GM20431 (cell line): Measurements from ENCODE around the gene ARHGAP18.

Source experiments
- in situ Hi-C: fragments of 300-500 bp; cut with MseI, MboI; formaldehyde crosslinking; loops from one replicate; pipeline ENCODE4 v1.15.0; 2020; ENCODE audit warnings: low sequenced_read_pairs; ENCODE audit not compliant: unreplicated experiment

The ARHGAP18 gene

GRCh38 chr6:129695373-129696027, 14.5 kb downstream of the ARHGAP18 start:
- in situ Hi-C loops: no loop called here

- in situ Hi-C loops: no loop called here
These were observed 15.9 kb downstream of the ARHGAP18 start for GRCh38 chr6:129694036-129694435.

GRCh38 chr6:129692467-129692866, 17.5 kb downstream of the ARHGAP18 start:
- in situ Hi-C loops: no loop called here

- in situ Hi-C loops: no loop called here
These were observed 18.3 kb downstream of the ARHGAP18 start for GRCh38 chr6:129691709-129692108.

GRCh38 chr6:129691043-129691640, 18.8 kb downstream of the ARHGAP18 start:
- in situ Hi-C loops: no loop called here

GRCh38 chr6:129686941-129687627, 22.9 kb downstream of the ARHGAP18 start:
- in situ Hi-C loops: no loop called here

GRCh38 chr6:129685662-129686031, 24.3 kb downstream of the ARHGAP18 start:
- in situ Hi-C loops: no loop called here

- in situ Hi-C loops: no loop called here
These were observed 24.9 kb downstream of the ARHGAP18 start for GRCh38 chr6:129684903-129685661.

GRCh38 chr6:129684323-129684884, 25.6 kb downstream of the ARHGAP18 start:
- in situ Hi-C loops: no loop called here

GRCh38 chr6:129683601-129684322, 26.2 kb downstream of the ARHGAP18 start:
- in situ Hi-C loops: no loop called here

GRCh38 chr6:129681913-129682205, 28.1 kb downstream of the ARHGAP18 start:
- in situ Hi-C loops: no loop called here

GRCh38 chr6:129680633-129681032, 29.3 kb downstream of the ARHGAP18 start:
- in situ Hi-C loops: no loop called here

- in situ Hi-C loops: no loop called here
These were observed 30.2 kb downstream of the ARHGAP18 start for GRCh38 chr6:129679758-129680157.

GRCh38 chr6:129679275-129679674, 30.7 kb downstream of the ARHGAP18 start:
- in situ Hi-C loops: no loop called here

GRCh38 chr6:129678463-129678862, 31.5 kb downstream of the ARHGAP18 start:
- in situ Hi-C loops: no loop called here

- in situ Hi-C loops: no loop called here
These were observed 32.2 kb downstream of the ARHGAP18 start for GRCh38 chr6:129677620-129678325.

GRCh38 chr6:129675669-129676472, 34.1 kb downstream of the ARHGAP18 start:
- in situ Hi-C loops: no loop called here

- in situ Hi-C loops: no loop called here
These were observed 36.2 kb downstream of the ARHGAP18 start for GRCh38 chr6:129673748-129674147.
